K562 (cell line): ENCODE results near the gene ANKEF1.

Experiments used
- BRD9 ChIP-seq: fragments of 450-650 bp; IDR thresholded peaks from 2 replicates; pipeline ENCODE4 v1.6.1; 2018; ENCODE audit warnings: low read depth; ENCODE audit not compliant: partially characterized antibody
- CTCF ChIP-seq, 3 experiments: IDR thresholded peaks in 2 of 3; conservative IDR thresholded peaks in 1 of 3; 2 replicates each; pipeline ENCODE4 v1.5.1; 2011 to 2012; ENCODE audit warnings: low read length in 3 of 3, mild to moderate bottlenecking in 3 of 3, control low read depth in 2 of 3, improper control_type of control experiment in 1 of 3, inconsistent platforms in 1 of 3, low read depth in 1 of 3, mixed read lengths in 1 of 3, moderate library complexity in 1 of 3; ENCODE audit not compliant: insufficient read depth in 2 of 3
- KHSRP ChIP-seq: fragments of 450-650 bp; IDR thresholded peaks from 2 replicates; pipeline ENCODE4 v1.6.1; 2017
- PHB ChIP-seq: fragments of 250-450 bp; sonication (Bioruptor Pico); IDR thresholded peaks from 2 replicates; pipeline ENCODE4 v1.5.0; 2021
- SP1 ChIP-seq: sonication (generic); formaldehyde crosslinking; IDR thresholded peaks from 2 replicates; pipeline ENCODE4 v1.8.1; 2022; ENCODE audit warnings: mild to moderate bottlenecking, missing genetic modification reagents
- ZNF282 ChIP-seq: sonication (generic); formaldehyde crosslinking; IDR thresholded peaks from 2 replicates; pipeline ENCODE4 v1.8.1; 2023; ENCODE audit warnings: missing genetic modification reagents

- TF ChIP-seq SP1 (CRISPR knock-in tag) (no peak), ZNF282 (CRISPR knock-in tag) (no peak), KHSRP (no peak), CTCF (IDR thresholded peaks at IDR 0.05 in 2 of 3, conservative IDR thresholded peaks at IDR 0.05 in 1 of 3; ENCODE audit: insufficient read depth in 2 of 3, low read depth in 1 of 3, low read length in 3 of 3) (no peak), PHB (CRISPR knock-in tag) (no peak), BRD9 (no peak)
Observed at GRCh38 chr20:10089871-10090587, 55.2 kb downstream of the ANKEF1 start.
